Stimulated activated CD8-positive, alpha-beta memory T cell treated with anti-CD3 and anti-CD28 coated beads, Interleukin-15, amount 100 ng/mL, for 24 hours (primary cell): ENCODE data around the gene SHISA2.

Source experiments
- DNase-seq: peaks from one replicate; pipeline ENCODE4 v3.0.0-alpha.2; 2020; ENCODE audit warnings: low read depth

SHISA2 gene

DNA sequence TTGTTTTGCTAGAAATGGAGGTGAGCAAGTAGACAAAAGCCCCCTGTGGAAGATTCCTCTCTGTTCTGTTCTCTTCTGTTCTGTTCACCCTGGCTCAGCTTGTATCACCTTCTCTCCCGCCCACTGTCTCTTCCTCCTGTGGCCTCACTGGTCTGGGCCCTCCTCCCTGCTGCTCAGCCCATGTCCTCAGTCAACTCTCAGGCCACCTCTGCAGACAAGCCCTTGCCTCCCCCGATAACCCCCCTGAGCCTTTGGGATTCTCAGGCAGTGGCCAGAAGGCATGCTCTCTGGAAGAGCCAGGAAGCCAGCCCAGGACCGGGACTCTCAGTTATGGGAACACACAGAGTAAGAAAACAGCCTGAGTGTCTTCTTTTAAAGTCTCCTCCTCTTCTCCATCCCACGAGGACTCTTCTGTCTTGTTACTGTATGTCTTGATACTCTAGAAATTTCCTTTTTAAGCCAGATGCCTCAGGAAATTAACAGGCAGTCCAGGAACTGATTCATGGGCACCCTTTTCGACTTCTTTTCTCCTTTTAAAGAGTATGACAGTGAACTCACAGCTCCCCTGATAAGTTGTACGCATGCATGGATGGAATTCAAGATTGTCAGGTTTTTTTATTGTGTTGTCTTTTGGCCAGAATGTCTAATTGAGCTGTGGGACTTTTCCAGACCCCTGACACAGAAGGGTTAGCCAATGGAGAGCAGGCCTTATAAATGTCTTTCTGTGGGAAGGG lies 33.7 kb downstream of the SHISA2 start:
- DNase-seq: no peak

- no peak for DNase-seq
These were observed 34.5 kb downstream of the SHISA2 start for GRCh38 chr13:26017196-26017921.

DNA sequence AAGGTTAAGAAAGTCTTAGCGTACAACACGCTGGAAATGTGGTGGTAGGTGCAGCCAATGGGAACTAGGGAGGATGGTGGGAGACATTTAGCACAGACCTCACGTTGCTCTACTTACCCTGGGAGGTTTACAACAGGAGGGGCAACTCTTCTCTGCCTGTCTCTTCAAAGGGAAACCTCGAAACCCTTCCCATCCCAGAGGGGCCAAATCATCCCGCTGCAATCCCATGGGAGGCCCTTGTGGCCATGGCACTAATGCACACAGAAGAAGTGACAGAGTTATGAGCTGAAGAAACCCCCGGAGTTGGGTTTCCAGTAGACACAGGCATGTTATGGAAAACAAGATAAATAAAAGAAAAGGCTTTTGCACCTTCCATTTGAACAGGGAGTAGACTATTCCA lies 35.6 kb downstream of the SHISA2 start:
- DNase-seq: no peak

- DNase-seq: no peak
These were observed 36.3 kb downstream of the SHISA2 start for GRCh38 chr13:26015271-26016125.

DNA sequence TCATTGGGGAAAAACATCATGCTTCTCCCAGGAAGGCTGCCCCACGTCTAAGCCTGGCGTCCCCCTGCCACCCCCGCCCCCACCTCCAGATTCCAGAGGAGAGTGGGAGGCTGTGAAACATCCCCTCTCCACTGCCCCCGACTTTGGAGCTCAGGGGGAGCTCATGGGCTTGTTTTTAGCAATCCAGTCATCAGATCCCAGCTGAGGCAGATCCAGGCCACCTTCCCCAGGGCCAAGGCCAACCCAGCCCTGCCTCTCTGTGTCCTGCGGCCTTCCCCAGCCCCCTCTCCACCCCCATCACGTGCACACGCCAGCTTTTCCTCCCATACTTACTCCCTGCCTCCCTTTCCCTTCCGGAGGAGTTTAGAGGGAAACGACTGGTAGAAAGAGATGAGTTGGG lies 38.8 kb downstream of the SHISA2 start:
- no peak for DNase-seq

DNA sequence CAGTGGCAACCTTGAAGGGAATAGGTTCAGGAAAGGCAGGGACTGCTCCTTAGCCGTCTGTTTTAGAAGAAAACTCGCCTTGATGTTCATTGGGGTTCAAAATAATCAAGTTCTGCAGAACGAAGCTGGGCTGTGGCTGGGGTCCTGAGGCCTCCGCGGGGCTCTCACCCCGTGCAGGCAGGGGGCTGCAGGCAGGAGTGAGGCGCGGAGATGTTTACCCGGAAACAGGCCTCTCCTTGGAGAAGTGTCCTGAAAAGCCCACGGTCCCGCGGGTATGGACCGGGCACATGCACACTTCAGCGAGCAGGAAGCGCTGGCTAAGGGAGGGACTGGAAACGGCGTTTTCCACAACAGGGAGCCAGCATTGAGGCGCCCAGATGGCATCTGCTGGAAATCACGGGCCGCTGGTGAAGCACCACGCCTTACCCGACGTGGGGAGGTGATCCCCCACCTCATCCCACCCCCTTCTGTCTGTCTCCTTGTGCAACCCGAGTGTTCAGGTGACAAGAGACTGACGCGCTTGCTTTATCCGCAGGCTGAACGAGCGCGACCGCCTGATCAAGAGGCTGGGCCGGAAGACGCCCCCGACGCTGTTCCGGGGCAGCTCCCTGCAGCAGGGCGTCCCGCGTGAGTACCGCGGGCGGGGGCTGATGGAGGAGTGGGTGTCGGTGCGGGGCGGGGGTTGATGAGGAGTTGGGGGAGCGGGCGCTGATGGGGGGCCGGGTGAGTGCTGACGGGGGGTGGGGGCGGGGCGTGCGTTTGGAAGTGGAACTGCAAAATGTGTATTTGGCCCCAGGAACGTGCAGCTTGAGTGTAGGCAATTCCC lies 39.6 kb downstream of the SHISA2 start:
- peak; percentile 6 for DNase-seq

DNA sequence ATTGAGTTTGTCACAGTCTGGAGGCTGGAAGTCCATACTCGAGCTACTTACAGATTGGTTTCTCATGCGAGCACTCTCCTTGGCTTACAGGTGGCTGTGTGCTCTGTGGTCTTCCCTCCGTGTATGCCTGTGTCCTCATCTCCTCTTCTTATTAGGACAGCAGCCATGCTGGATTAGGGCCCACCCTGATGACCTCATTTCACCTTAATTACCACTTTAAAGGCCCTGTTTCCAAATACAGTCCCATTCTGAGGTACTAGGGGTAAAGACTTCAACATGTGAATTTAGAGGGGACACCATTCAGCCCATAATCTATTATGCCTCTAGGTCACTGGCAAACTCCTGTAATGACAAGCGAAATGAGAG lies 40.6 kb downstream of the SHISA2 start:
- DNase-seq: no peak

DNA sequence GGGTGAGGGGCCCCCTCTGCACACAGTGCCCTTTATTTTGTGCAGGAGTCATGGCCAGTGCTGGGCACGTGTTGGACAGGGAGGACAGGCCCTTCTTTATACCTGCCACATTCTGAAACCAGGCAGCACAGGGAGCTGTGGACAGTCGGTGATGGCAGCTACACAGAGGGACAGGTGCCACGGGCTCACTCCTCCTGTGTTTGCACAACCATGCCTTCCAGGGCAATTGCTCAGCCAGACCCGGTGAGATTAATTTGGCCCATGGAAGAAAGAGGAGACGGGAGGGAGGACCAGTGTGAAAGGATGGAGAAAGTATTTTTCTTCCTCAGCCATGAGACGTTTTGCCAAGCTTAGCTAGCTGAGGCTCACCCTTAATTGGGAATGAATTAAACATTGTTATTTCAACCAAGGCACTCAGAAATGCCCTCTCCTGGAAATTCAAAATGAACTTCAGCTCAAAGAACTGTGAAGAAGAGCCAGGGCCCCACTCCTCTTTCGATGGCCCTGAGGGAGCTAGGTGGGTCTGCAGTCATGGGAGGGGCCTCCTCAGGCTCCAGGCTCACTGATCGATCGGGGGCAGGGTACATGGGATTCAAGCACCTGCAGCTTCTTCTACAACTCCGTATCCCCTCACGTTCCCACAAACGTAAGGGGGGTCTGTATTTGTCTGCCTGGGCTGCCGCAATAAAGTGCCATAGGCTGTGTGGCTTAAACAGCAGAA lies 41.2 kb downstream of the SHISA2 start:
- DNase-seq: no peak

- no peak for DNase-seq
These were observed 44.3 kb downstream of the SHISA2 start for GRCh38 chr13:26007261-26008125.
